ENCODE results near the gene ZNF275.

Gene ZNF275

DNA sequence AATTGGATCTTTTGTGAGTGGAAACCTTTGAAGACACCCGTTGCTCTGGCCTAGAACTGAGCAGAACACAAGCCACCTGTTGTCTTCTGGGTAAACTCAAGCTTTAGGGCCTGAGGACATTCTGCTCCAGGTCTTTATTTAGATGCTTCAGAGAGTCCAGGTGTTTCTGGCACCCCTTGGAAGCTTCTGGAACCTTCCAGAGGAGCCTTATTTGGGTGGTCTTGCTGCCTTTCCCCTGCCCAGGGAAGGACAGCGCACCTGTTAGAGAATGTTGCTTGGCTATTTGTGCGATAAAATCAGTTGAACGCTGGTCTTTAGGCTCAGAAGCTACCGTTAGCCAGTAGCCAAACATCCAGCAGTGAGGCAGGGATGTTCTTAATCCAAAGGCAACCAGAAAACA, 3.0 kb downstream of the ZNF275 start:
- TF ChIP-seq EZH2phosphoT487 (IDR thresholded peaks at IDR 0.05; ENCODE audit: borderline replicate concordance) = no peak
- TF ChIP-seq, protein P1, sequence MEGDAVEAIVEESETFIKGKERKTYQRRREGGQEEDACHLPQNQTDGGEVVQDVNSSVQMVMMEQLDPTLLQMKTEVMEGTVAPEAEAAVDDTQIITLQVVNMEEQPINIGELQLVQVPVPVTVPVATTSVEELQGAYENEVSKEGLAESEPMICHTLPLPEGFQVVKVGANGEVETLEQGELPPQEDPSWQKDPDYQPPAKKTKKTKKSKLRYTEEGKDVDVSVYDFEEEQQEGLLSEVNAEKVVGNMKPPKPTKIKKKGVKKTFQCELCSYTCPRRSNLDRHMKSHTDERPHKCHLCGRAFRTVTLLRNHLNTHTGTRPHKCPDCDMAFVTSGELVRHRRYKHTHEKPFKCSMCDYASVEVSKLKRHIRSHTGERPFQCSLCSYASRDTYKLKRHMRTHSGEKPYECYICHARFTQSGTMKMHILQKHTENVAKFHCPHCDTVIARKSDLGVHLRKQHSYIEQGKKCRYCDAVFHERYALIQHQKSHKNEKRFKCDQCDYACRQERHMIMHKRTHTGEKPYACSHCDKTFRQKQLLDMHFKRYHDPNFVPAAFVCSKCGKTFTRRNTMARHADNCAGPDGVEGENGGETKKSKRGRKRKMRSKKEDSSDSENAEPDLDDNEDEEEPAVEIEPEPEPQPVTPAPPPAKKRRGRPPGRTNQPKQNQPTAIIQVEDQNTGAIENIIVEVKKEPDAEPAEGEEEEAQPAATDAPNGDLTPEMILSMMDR (conservative IDR thresholded peaks at IDR 0.05; ENCODE audit: low read length) = no peak
- Histone ChIP-seq H3K9me2 (replicated peaks; ENCODE audit: low read depth, low read length) (no peaks in the 10 kb centered on the region), H3K36me3 (ENCODE audit: insufficient read depth, low read length) (peaks cover 7% of the 10 kb centered on the region; the same call in 1 of the 2 replicates), H3K27me3 (ENCODE audit: insufficient read depth, low read length, poor library complexity, severe bottlenecking) (no peaks in the 10 kb centered on the region), H3K9me3 (ENCODE audit: insufficient read depth, low read depth, low read length) (no peaks in the 10 kb centered on the region), H3K79me2 (ENCODE audit: insufficient read depth, low read length) (peaks cover 74% of the 10 kb centered on the region), H4K20me1 (ENCODE audit: insufficient read depth, low read length, poor library complexity, severe bottlenecking) (peaks cover 35% of the 10 kb centered on the region), H2AFZ (ENCODE audit: low read length) (no peak overlapping the region), H3K4me2 (ENCODE audit: low read depth, low read length, poor library complexity, severe bottlenecking) (peak overlapping the region; percentile 90), H3F3A (ENCODE audit: low read depth) (no peaks in the 10 kb centered on the region), H3K4me3 (ENCODE audit: low read length, poor library complexity, severe bottlenecking) (peak overlapping the region; percentile 82), H3K4me1 (ENCODE audit: insufficient read depth, low read length, poor library complexity, severe bottlenecking) (peaks cover 42% of the 10 kb centered on the region), H3K9ac (ENCODE audit: low read depth, low read length, poor library complexity, severe bottlenecking) (peak overlapping the region; percentile 86)

DNA sequence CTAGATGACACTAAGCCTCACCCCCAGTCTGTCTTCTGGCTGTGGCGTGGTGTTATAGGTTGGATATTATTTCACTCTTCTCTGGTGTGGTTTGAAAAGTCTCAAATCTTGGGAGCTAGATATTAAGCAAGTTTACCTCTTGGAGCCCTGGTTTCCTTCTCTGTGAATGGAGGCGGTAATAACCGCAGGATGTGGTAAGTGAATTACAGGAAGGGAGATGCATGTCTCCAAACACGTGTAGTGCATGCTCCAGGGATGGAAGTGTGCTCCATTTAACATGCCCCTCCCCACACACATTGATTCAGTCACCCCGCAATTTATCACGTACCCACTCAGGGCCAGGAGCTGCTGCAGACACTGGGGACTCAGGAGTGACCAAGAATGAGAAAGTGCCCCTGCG, 4.9 kb downstream of the ZNF275 start:
- Histone ChIP-seq H3F3A (ENCODE audit: low read depth) (no peaks in the 10 kb centered on the region), H3K79me2 (ENCODE audit: insufficient read depth, low read length) (peaks cover 81% of the 10 kb centered on the region), H3K9me2 (replicated peaks; ENCODE audit: low read depth, low read length) (no peaks in the 10 kb centered on the region), H3K4me2 (ENCODE audit: low read depth, low read length, poor library complexity, severe bottlenecking) (peak overlapping the region; percentile 90), H3K4me3 (ENCODE audit: low read length, poor library complexity, severe bottlenecking) (peak overlapping the region; percentile 82), H2AFZ (ENCODE audit: low read length) (no peak overlapping the region), H3K9ac (ENCODE audit: low read depth, low read length, poor library complexity, severe bottlenecking) (peak overlapping the region; percentile 86), H3K36me3 (ENCODE audit: insufficient read depth, low read length) (peaks cover 8% of the 10 kb centered on the region), H3K27me3 (ENCODE audit: insufficient read depth, low read length, poor library complexity, severe bottlenecking) (no peaks in the 10 kb centered on the region), H3K9me3 (ENCODE audit: insufficient read depth, low read depth, low read length) (no peaks in the 10 kb centered on the region), H3K4me1 (ENCODE audit: insufficient read depth, low read length, poor library complexity, severe bottlenecking) (peaks cover 39% of the 10 kb centered on the region), H4K20me1 (ENCODE audit: insufficient read depth, low read length, poor library complexity, severe bottlenecking) (peaks cover 40% of the 10 kb centered on the region)
- no peak for TF ChIP-seq EZH2phosphoT487 (IDR thresholded peaks at IDR 0.05; ENCODE audit: borderline replicate concordance)
- TF ChIP-seq, protein P1 (conservative IDR thresholded peaks at IDR 0.05; ENCODE audit: low read length) = no peak

DNA sequence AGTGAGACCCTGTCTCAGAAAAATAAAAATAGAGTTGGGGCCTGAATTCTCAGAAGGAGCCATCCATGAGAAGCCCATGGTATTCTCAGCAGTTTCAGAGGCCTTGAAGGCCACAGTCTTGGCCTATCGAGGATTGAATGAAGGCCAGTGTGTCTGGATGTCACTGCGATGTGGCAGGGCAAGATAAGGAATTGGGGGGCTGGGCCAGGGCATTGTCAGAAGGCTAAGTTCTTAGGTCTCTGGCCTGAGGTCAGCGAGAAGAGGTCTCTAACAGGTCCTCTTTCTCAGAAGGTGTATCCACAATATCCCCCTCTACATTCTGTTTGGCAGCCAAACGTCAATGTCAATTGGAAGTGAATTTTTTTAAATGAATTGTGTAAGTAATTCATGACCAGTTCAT, 5.7 kb downstream of the ZNF275 start:
- Histone ChIP-seq H3K79me2 (ENCODE audit: insufficient read depth, low read length) (peaks cover 76% of the 10 kb centered on the region), H3K27me3 (ENCODE audit: insufficient read depth, low read length, poor library complexity, severe bottlenecking) (no peaks in the 10 kb centered on the region), H4K20me1 (ENCODE audit: insufficient read depth, low read length, poor library complexity, severe bottlenecking) (peaks cover 40% of the 10 kb centered on the region), H3K9ac (ENCODE audit: low read depth, low read length, poor library complexity, severe bottlenecking) (no peak overlapping the region), H3K4me1 (ENCODE audit: insufficient read depth, low read length, poor library complexity, severe bottlenecking) (peaks cover 39% of the 10 kb centered on the region), H3K4me3 (ENCODE audit: low read length, poor library complexity, severe bottlenecking) (no peak overlapping the region), H2AFZ (ENCODE audit: low read length) (no peak overlapping the region), H3K9me3 (ENCODE audit: insufficient read depth, low read depth, low read length) (no peaks in the 10 kb centered on the region), H3F3A (ENCODE audit: low read depth) (no peaks in the 10 kb centered on the region), H3K4me2 (ENCODE audit: low read depth, low read length, poor library complexity, severe bottlenecking) (no peak overlapping the region), H3K36me3 (ENCODE audit: insufficient read depth, low read length) (peaks cover 16% of the 10 kb centered on the region), H3K9me2 (replicated peaks; ENCODE audit: low read depth, low read length) (no peaks in the 10 kb centered on the region)
- TF ChIP-seq, protein P1 (conservative IDR thresholded peaks at IDR 0.05; ENCODE audit: low read length) = no peak
- no peak for TF ChIP-seq EZH2phosphoT487 (IDR thresholded peaks at IDR 0.05; ENCODE audit: borderline replicate concordance)

Measured in Loucy (cell line).